Uterus (tissue), 2 donors: ENCODE measurements around the gene TNPO2.

Experiments
- CTCF ChIP-seq, 4 experiments: fragments of 200-600 bp in 2 of 4; fragments of 450-650 bp in 2 of 4; sonication (generic) in 2 of 4; IDR thresholded peaks; one replicate each; pipeline ENCODE4 v1.5.1; 2016 to 2019; ENCODE audit warnings: antibody characterized with exemption in 4 of 4, mild to moderate bottlenecking in 2 of 4, moderate library complexity in 1 of 4
- POLR2A ChIP-seq, 2 donors: fragments of 450-650 bp; IDR thresholded peaks; one replicate each; pipeline ENCODE4 v1.6.1; 2016; ENCODE audit warnings: antibody characterized with exemption in 2 of 2, mild to moderate bottlenecking in 1 of 2, moderate library complexity in 1 of 2

DNA sequence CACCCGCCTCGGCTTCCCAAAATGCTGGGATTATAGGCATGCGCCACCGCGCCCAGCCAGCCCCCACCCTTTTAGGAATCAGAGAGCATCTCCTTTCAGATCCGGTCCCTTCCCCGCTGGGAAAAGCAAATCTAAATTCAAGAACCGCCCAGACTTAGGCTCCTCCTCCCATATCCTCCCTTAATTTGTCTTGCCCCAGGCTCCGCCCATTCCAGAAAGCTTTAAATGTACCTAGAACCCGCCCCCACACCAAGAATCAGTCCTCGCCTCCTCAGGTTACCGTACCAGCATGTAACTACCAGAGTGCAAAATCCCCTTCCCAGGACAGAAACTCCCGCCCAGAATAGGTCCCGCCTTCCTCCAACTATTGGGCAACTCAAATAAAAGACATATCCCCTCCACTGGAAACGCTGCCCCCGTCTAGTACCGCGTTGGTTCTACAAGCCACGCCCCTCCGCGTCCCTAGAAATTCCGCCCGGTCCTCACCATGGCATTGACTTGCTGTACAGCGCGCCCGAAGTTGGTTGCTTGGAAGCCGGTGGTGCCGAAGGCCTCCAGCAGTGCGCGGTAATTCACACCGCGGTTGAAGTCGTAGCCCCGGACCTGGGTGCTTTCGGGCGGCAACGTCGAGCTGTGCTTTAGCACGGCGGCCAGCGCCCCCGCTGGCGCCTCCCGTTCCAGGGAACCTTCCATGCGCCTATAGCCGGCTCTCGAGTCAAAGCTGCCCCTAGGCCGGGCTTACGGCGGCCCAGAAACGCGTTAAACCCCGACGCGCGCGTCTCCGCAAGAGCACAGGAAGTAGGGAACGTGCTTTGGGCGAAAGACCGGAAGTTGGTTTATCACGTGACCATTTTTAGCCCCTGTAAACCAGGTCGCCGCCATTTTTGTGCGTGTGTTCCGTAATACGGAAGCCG lies 42.4 kb downstream of the TNPO2 start, which contains the start of gene DHPS:
- peak in 1 of 4 experiments; percentile 19 for TF ChIP-seq CTCF (IDR thresholded peaks at IDR 0.05)
- peak; percentile 15 to 53 for TF ChIP-seq POLR2A (IDR thresholded peaks at IDR 0.05)
